Tibial nerve (tissue), 4 donors: ENCODE measurements around the gene PRM1. TPM values are rescaled to one million over a fixed set of nuclear protein-coding genes. Genes with fewer than 3 reads are reported as not detected.

Experiments used
- DNase-seq, 2 donors: peaks; one replicate each; pipeline ENCODE4 v3.0.0-alpha.2; 2019; ENCODE audit warnings: low spot score in 2 of 2
- H3K27ac ChIP-seq, 4 donors: fragments of 200-600 bp; sonication (generic) in 3 of 4; one replicate each; pipeline ENCODE4 v1.5.1; 2017 to 2019; ENCODE audit warnings: mild to moderate bottlenecking in 1 of 4
- H3K27me3 ChIP-seq, 2 donors: fragments of 200-600 bp; sonication (generic) in 1 of 2; one replicate each; pipeline versions ENCODE4 v1.5.1 to v1.6.0; 2017 to 2019
- H3K36me3 ChIP-seq, 3 donors: fragments of 200-600 bp; sonication (generic); one replicate each; pipeline ENCODE4 v1.5.1; 2018 to 2019
- H3K4me1 ChIP-seq, 4 donors: fragments of 200-600 bp; sonication (generic) in 3 of 4; one replicate each; pipeline ENCODE4 v1.5.1; 2017 to 2019
- H3K4me3 ChIP-seq, 4 donors: fragments of 200-600 bp; sonication (generic) in 3 of 4; one replicate each; pipeline ENCODE4 v1.5.1; 2017 to 2019; ENCODE audit warnings: mild to moderate bottlenecking in 1 of 4, moderate library complexity in 1 of 4
- H3K9me3 ChIP-seq, 4 donors: fragments of 200-600 bp; sonication (generic) in 3 of 4; one replicate each; pipeline ENCODE4 v1.5.1; 2017 to 2019
- EP300 ChIP-seq, 2 donors: sonication (generic); formaldehyde crosslinking; IDR thresholded peaks; one replicate each; pipeline ENCODE4 v1.6.1; 2017; ENCODE audit warnings: antibody characterized with exemption in 2 of 2, mild to moderate bottlenecking in 1 of 2
- POLR2A ChIP-seq, 2 donors: fragments of 450-650 bp; IDR thresholded peaks; one replicate each; pipeline ENCODE4 v1.6.1; 2017; ENCODE audit warnings: antibody characterized with exemption in 2 of 2, mild to moderate bottlenecking in 2 of 2, moderate library complexity in 2 of 2
- WGBS, 2 donors: methylation state at CpG; one replicate each; pipeline ENCODE4 v1.1.5; 2018; 5-methylcytosine and 5-hydroxymethylcytosine counted together
- total RNA-seq, 4 donors: library from RNA; depleted of rRNA; stranded (reverse); fragments of >200 nt; gene quantifications; one replicate each; pipeline ENCODE4 v1.1.0, GENCODE V29; 2016
- TF ChIP-seq, protein P1 (sequence below), 5 experiments: fragments of 200-600 bp in 3 of 5; fragments of 450-650 bp in 2 of 5; sonication (generic) in 3 of 5; IDR thresholded peaks; one replicate each; pipeline ENCODE4 v1.5.1; 2016 to 2019; ENCODE audit warnings: antibody characterized with exemption in 5 of 5, mild to moderate bottlenecking in 3 of 5, moderate library complexity in 2 of 5

PRM1 gene
- total RNA-seq, 4 donors from 2014 or later = not detected

DNA sequence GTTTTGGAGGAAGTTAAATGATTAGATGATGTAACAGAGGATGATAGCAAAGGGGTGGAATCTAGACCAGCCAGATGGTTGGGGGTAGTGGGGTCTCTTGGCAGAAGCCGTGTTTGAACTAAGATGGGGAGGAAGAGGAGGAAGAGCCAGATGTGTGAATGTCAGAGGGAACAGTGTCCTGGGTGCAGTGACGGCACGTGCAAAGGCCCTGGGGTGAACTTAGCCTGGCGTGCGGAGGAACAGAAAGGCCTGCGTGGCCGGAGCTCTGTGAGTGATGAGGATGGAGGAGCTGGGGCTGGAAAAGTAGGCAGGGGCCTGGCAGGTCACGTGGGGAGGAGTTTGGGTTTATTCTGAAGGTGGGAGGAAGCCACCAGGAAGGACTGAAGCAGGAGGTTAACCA is 37.7 kb upstream of the PRM1 start:
- H3K36me3 ChIP-seq = no peaks in the 10 kb centered on the region
- DNase-seq = no peak
- peaks cover 0 to 6% (median 0%) of the 10 kb centered on the region in 4 donors for H3K4me1 ChIP-seq
- H3K27ac ChIP-seq = no peak overlapping the region
- 93 to 95% methylated on average over 8 of the region's 8 CpGs for WGBS, 2 donors
- TF ChIP-seq, protein P1, sequence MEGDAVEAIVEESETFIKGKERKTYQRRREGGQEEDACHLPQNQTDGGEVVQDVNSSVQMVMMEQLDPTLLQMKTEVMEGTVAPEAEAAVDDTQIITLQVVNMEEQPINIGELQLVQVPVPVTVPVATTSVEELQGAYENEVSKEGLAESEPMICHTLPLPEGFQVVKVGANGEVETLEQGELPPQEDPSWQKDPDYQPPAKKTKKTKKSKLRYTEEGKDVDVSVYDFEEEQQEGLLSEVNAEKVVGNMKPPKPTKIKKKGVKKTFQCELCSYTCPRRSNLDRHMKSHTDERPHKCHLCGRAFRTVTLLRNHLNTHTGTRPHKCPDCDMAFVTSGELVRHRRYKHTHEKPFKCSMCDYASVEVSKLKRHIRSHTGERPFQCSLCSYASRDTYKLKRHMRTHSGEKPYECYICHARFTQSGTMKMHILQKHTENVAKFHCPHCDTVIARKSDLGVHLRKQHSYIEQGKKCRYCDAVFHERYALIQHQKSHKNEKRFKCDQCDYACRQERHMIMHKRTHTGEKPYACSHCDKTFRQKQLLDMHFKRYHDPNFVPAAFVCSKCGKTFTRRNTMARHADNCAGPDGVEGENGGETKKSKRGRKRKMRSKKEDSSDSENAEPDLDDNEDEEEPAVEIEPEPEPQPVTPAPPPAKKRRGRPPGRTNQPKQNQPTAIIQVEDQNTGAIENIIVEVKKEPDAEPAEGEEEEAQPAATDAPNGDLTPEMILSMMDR (IDR thresholded peaks at IDR 0.05) = no peak
- TF ChIP-seq EP300 (IDR thresholded peaks at IDR 0.05) (no peak), POLR2A (IDR thresholded peaks at IDR 0.05) (no peak)
- no peak overlapping the region for H3K4me3 ChIP-seq
- H3K27me3 ChIP-seq = no peaks in the 10 kb centered on the region
- H3K9me3 ChIP-seq = no peaks in the 10 kb centered on the region

DNA sequence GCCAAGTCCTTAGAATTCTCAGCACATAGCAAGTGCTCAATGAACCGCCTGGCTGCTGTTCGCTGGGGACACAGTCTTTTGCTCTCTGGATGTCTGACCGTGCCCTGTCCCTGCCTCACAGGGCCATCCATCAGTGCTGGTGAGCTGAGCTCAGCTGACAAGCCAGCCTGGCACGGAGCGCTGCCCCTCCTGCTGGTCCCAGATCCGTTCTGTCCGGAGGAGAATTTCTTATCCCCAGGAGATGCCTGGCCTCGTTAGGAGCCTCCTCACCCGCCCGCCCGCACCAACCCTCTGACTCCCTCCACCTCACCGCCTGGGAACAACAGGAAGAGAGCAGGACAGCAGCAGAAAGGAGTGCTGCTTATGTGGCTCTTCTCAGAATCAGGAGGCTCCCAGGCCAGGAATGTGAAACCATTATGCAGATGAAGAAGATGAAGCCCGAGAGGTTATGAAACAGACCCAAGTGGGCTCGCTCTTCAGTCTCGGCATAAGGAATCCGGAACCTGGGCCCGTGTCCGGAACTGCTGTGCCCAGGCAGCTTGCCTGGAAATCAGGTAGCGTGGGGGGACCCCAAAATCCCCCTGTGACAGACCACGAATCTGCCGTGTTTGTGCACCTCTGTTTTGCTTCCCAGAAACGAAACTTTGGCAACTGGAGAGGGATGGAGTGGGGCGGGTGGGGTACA is 35.3 kb upstream of the PRM1 start:
- WGBS, 2 donors = 64 to 73% methylated on average over 23 of the region's 23 CpGs
- H3K36me3 ChIP-seq = no peaks in the 10 kb centered on the region

DNA sequence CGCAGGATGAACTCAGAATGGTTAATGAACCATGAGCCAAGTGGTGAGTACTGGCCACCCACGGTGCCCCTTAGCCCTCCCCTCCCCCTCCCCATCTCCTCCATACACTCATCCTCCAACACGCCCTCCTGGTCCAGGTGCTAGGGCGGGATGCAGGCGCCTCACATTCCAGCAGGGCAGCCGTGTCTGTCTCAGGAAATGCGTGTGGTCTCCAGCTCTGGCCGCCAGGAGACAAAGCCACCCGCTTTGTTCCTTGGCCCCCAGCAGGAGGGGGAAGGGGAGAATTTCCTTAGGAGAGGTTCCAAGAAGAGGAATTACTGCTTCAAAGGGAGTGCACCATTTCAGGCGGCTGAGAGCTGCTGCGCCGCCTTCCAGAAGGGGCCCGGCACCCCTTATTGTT is 34.4 kb upstream of the PRM1 start:
- Histone ChIP-seq H3K27ac (no peak overlapping the region), H3K4me1 (peaks cover 0 to 24% (median 11%) of the 10 kb centered on the region in 4 donors), H3K27me3 (no peaks in the 10 kb centered on the region), H3K4me3 (no peak overlapping the region), H3K36me3 (no peaks in the 10 kb centered on the region), H3K9me3 (no peaks in the 10 kb centered on the region)
- 33 to 36% methylated on average over 12 to 13 of the region's 13 CpGs for WGBS, 2 donors
- TF ChIP-seq, protein P1 (IDR thresholded peaks at IDR 0.05) = no peak
- TF ChIP-seq EP300 (IDR thresholded peaks at IDR 0.05) = no peak
- TF ChIP-seq POLR2A (IDR thresholded peaks at IDR 0.05) = no peak
- DNase-seq = no peak

More for the DNA sequence above, 35.3 kb upstream of the PRM1 start:
- no peaks in the 10 kb centered on the region for H3K9me3 ChIP-seq
- H3K27me3 ChIP-seq = no peaks in the 10 kb centered on the region
- TF ChIP-seq, protein P1 (IDR thresholded peaks at IDR 0.05) = no peak
- TF ChIP-seq EP300 (IDR thresholded peaks at IDR 0.05) (no peak), POLR2A (IDR thresholded peaks at IDR 0.05) (no peak)
- peaks cover 0 to 24% (median 11%) of the 10 kb centered on the region in 4 donors for H3K4me1 ChIP-seq
- H3K27ac ChIP-seq = no peak overlapping the region
- H3K4me3 ChIP-seq = no peak overlapping the region
- no peak for DNase-seq

DNA sequence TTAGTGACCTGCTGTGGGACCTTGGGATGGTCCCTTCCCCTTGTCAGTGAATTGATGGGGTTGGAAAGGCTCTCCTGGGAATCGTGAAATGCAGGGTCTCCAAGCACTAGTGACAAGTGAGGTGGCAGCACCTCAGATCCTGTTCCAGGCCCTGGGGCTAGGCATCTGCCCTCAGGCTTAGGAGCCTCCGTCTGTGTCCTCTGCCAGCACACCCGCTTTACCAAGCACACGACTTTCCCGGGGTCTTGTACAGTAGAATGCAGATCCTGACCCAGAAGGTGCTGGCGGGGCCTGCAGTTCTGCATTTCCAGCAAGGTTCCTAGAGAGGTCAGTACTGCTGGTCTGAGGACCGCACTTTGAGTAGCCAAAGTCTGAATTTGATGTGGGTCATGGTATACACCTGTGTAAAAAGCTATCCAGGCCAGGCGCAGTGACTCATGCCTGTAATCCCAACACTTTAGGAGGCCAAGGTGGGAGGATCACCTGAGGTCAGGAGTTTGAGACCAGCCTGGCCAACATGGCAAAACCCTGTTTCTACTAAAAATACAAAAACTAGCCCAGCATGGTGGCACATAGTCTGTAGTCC is 33.3 kb upstream of the PRM1 start:
- H3K4me3 ChIP-seq = no peak overlapping the region
- peaks cover 0 to 24% (median 11%) of the 10 kb centered on the region in 4 donors for H3K4me1 ChIP-seq
- H3K27me3 ChIP-seq = no peaks in the 10 kb centered on the region
- no peak for DNase-seq
- H3K36me3 ChIP-seq = no peaks in the 10 kb centered on the region
- TF ChIP-seq POLR2A (IDR thresholded peaks at IDR 0.05) (no peak), EP300 (IDR thresholded peaks at IDR 0.05) (no peak)
- TF ChIP-seq, protein P1 (IDR thresholded peaks at IDR 0.05) = no peak
- no peak overlapping the region for H3K27ac ChIP-seq
- WGBS, 2 donors = 80 to 97% methylated on average over 6 to 8 of the region's 8 CpGs
- H3K9me3 ChIP-seq = no peaks in the 10 kb centered on the region
